GM19438 (cell line): Measurements from ENCODE around the gene IGF1R.

Experiments used
- ATAC-seq: cut with Tn5 transposase; IDR thresholded peaks from one replicate; pipeline ENCODE4 v1.9.1; 2021; ENCODE audit warnings: low read depth; ENCODE audit not compliant: unreplicated experiment

Gene IGF1R

GRCh38 chr15:99009741-99010330, 361.5 kb downstream of the IGF1R start:
- no peak for ATAC-seq

DNA sequence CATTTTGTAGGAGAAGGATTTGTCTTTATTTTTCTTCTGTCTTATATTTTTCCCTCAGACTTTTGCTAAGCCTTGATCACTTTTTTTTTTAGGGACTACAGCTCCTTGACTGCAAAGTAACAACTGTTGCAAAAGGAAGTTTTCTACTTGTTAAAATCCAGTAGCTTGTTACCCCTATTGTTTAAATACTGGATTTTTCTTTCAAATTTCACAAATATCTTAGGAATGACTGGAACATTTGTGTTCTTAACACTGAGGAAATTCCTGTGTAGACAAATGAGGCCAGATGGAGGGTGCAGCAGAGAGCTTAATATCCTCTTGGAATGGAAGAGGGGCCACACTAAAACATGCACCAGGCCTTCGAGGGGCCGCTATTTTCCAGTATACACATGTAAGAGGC, 362.4 kb downstream of the IGF1R start:
- no peak for ATAC-seq
